Tibial nerve (tissue), 4 donors: ENCODE data around the gene ZDHHC9. TPM values are rescaled to one million over a fixed set of nuclear protein-coding genes. Genes with fewer than 3 reads are reported as not detected.

Experiments used
- DNase-seq, 2 donors: peaks; one replicate each; pipeline ENCODE4 v3.0.0-alpha.2; 2019; ENCODE audit warnings: low spot score in 2 of 2
- H3K27ac ChIP-seq, 4 donors: fragments of 200-600 bp; sonication (generic) in 3 of 4; one replicate each; pipeline ENCODE4 v1.5.1; 2017 to 2019; ENCODE audit warnings: mild to moderate bottlenecking in 1 of 4
- H3K27me3 ChIP-seq, 2 donors: fragments of 200-600 bp; sonication (generic) in 1 of 2; one replicate each; pipeline versions ENCODE4 v1.5.1 to v1.6.0; 2017 to 2019
- H3K36me3 ChIP-seq, 3 donors: fragments of 200-600 bp; sonication (generic); one replicate each; pipeline ENCODE4 v1.5.1; 2018 to 2019
- H3K4me1 ChIP-seq, 4 donors: fragments of 200-600 bp; sonication (generic) in 3 of 4; one replicate each; pipeline ENCODE4 v1.5.1; 2017 to 2019
- H3K4me3 ChIP-seq, 4 donors: fragments of 200-600 bp; sonication (generic) in 3 of 4; one replicate each; pipeline ENCODE4 v1.5.1; 2017 to 2019; ENCODE audit warnings: mild to moderate bottlenecking in 1 of 4, moderate library complexity in 1 of 4
- H3K9me3 ChIP-seq, 4 donors: fragments of 200-600 bp; sonication (generic) in 3 of 4; one replicate each; pipeline ENCODE4 v1.5.1; 2017 to 2019
- CTCF ChIP-seq, 5 experiments: fragments of 200-600 bp in 3 of 5; fragments of 450-650 bp in 2 of 5; sonication (generic) in 3 of 5; IDR thresholded peaks; one replicate each; pipeline ENCODE4 v1.5.1; 2016 to 2019; ENCODE audit warnings: antibody characterized with exemption in 5 of 5, mild to moderate bottlenecking in 3 of 5, moderate library complexity in 2 of 5
- EP300 ChIP-seq, 2 donors: sonication (generic); formaldehyde crosslinking; IDR thresholded peaks; one replicate each; pipeline ENCODE4 v1.6.1; 2017; ENCODE audit warnings: antibody characterized with exemption in 2 of 2, mild to moderate bottlenecking in 1 of 2
- POLR2A ChIP-seq, 2 donors: fragments of 450-650 bp; IDR thresholded peaks; one replicate each; pipeline ENCODE4 v1.6.1; 2017; ENCODE audit warnings: antibody characterized with exemption in 2 of 2, mild to moderate bottlenecking in 2 of 2, moderate library complexity in 2 of 2
- WGBS, 2 donors: methylation state at CpG; one replicate each; pipeline ENCODE4 v1.1.5; 2018; 5-methylcytosine and 5-hydroxymethylcytosine counted together
- total RNA-seq, 4 donors: library from RNA; depleted of rRNA; stranded (reverse); fragments of >200 nt; gene quantifications; one replicate each; pipeline ENCODE4 v1.1.0, GENCODE V29; 2016

The ZDHHC9 gene
- total RNA-seq, 4 donors from 2014 or later = 14.0 to 27.6 (median 19.1) TPM

- Histone ChIP-seq H3K27me3 (no peaks in the 10 kb centered on the region), H3K4me1 (no peaks in the 10 kb centered on the region), H3K36me3 (no peaks in the 10 kb centered on the region), H3K27ac (no peak overlapping the region), H3K9me3 (no peaks in the 10 kb centered on the region), H3K4me3 (no peak overlapping the region)
- no peak for TF ChIP-seq CTCF (IDR thresholded peaks at IDR 0.05)
- no peak for TF ChIP-seq POLR2A (IDR thresholded peaks at IDR 0.05)
- WGBS, 2 donors = 79 to 86% methylated on average over 6 to 9 of the region's 9 CpGs
- DNase-seq = no peak
These were observed 52.9 kb downstream of the ZDHHC9 start for GRCh38 chrX:129790808-129791207.

- WGBS, 2 donors = 82 to 84% methylated on average over 3 of the region's 3 CpGs
- no peak for DNase-seq
- H3K27ac ChIP-seq = no peak overlapping the region
These were observed 53.5 kb downstream of the ZDHHC9 start for GRCh38 chrX:129790146-129790545.

GRCh38 chrX:129788527-129788926, 55.2 kb downstream of the ZDHHC9 start:
- no peak for DNase-seq
- 53 to 81% methylated on average over 4 to 6 of the region's 6 CpGs for WGBS, 2 donors
- H3K4me1 ChIP-seq = no peaks in the 10 kb centered on the region
- no peaks in the 10 kb centered on the region for H3K9me3 ChIP-seq
- no peak overlapping the region for H3K4me3 ChIP-seq
- no peaks in the 10 kb centered on the region for H3K36me3 ChIP-seq
- H3K27me3 ChIP-seq = no peaks in the 10 kb centered on the region
- no peak overlapping the region for H3K27ac ChIP-seq
- no peak for TF ChIP-seq POLR2A (IDR thresholded peaks at IDR 0.05)
- TF ChIP-seq CTCF (IDR thresholded peaks at IDR 0.05) = no peak
- no peak for TF ChIP-seq EP300 (IDR thresholded peaks at IDR 0.05)

More at GRCh38 chrX:129790146-129790545, 53.5 kb downstream of the ZDHHC9 start:
- H3K4me1 ChIP-seq = no peaks in the 10 kb centered on the region
- no peak overlapping the region for H3K4me3 ChIP-seq
- no peaks in the 10 kb centered on the region for H3K9me3 ChIP-seq
- no peaks in the 10 kb centered on the region for H3K27me3 ChIP-seq
- no peak for TF ChIP-seq EP300 (IDR thresholded peaks at IDR 0.05)
- no peak for TF ChIP-seq POLR2A (IDR thresholded peaks at IDR 0.05)
- no peaks in the 10 kb centered on the region for H3K36me3 ChIP-seq

- Histone ChIP-seq H3K27me3 (no peaks in the 10 kb centered on the region), H3K4me1 (no peaks in the 10 kb centered on the region), H3K9me3 (no peaks in the 10 kb centered on the region), H3K4me3 (no peak overlapping the region), H3K27ac (no peak overlapping the region), H3K36me3 (no peaks in the 10 kb centered on the region)
- WGBS, 2 donors = 79 to 92% methylated on average over 6 to 11 of the region's 11 CpGs
- TF ChIP-seq EP300 (IDR thresholded peaks at IDR 0.05) (no peak), CTCF (IDR thresholded peaks at IDR 0.05) (no peak), POLR2A (IDR thresholded peaks at IDR 0.05) (no peak)
- DNase-seq = no peak
These were observed 56.2 kb downstream of the ZDHHC9 start for GRCh38 chrX:129787336-129788055.

GRCh38 chrX:129786210-129786651, 57.5 kb downstream of the ZDHHC9 start:
- no peaks in the 10 kb centered on the region for H3K36me3 ChIP-seq
- no peaks in the 10 kb centered on the region for H3K9me3 ChIP-seq
- DNase-seq = no peak
- H3K4me3 ChIP-seq = no peak overlapping the region
- no peaks in the 10 kb centered on the region for H3K4me1 ChIP-seq
- H3K27me3 ChIP-seq = no peaks in the 10 kb centered on the region
- WGBS, 2 donors = 64 to 67% methylated on average over 2 to 3 of the region's 3 CpGs
- H3K27ac ChIP-seq = no peak overlapping the region
- TF ChIP-seq POLR2A (IDR thresholded peaks at IDR 0.05) = no peak

GRCh38 chrX:129785160-129785947, 58.3 kb downstream of the ZDHHC9 start:
- TF ChIP-seq CTCF (IDR thresholded peaks at IDR 0.05) = no peak
- TF ChIP-seq EP300 (IDR thresholded peaks at IDR 0.05) = no peak
- no peak for TF ChIP-seq POLR2A (IDR thresholded peaks at IDR 0.05)
- H3K4me3 ChIP-seq = no peak overlapping the region
- no peaks in the 10 kb centered on the region for H3K4me1 ChIP-seq
- no peaks in the 10 kb centered on the region for H3K27me3 ChIP-seq
- DNase-seq = no peak
- H3K36me3 ChIP-seq = no peaks in the 10 kb centered on the region
- H3K9me3 ChIP-seq = no peaks in the 10 kb centered on the region
- WGBS, 2 donors = 56 to 63% methylated on average over 5 to 11 of the region's 11 CpGs
- H3K27ac ChIP-seq = no peak overlapping the region
